Skeletal muscle tissue (tissue), 5 donors: Measurements from ENCODE around the gene TDRD9. TPM values are rescaled to one million over a fixed set of nuclear protein-coding genes. Genes with fewer than 3 reads are reported as not detected.

ENCODE experiments used
- H3K27ac ChIP-seq: one replicate; pipeline ENCODE4 v1.7.0; 2013; ENCODE audit warnings: mild to moderate bottlenecking, low read depth, low read length, inconsistent platforms
- H3K27me3 ChIP-seq, 3 donors: one replicate each; pipeline ENCODE4 v1.7.0; 2013; ENCODE audit warnings: low read length in 3 of 3; ENCODE audit not compliant: control insufficient read depth in 3 of 3, insufficient read depth in 3 of 3
- H3K36me3 ChIP-seq, 3 donors: one replicate each; pipeline ENCODE4 v1.7.0; 2013; ENCODE audit warnings: low read length in 3 of 3; ENCODE audit not compliant: control insufficient read depth in 3 of 3, insufficient read depth in 3 of 3
- H3K4me1 ChIP-seq, 3 donors: one replicate each; pipeline ENCODE4 v1.7.0; 2013; ENCODE audit warnings: low read length in 3 of 3, mild to moderate bottlenecking in 3 of 3; ENCODE audit not compliant: control insufficient read depth in 3 of 3, insufficient read depth in 3 of 3
- H3K4me3 ChIP-seq, 3 donors: one replicate each; pipeline ENCODE4 v1.7.0; 2013; ENCODE audit warnings: low read length in 3 of 3
- H3K9ac ChIP-seq, 3 donors: one replicate each; pipeline ENCODE4 v1.7.0; 2013; ENCODE audit warnings: low read length in 3 of 3, mild to moderate bottlenecking in 3 of 3, moderate library complexity in 2 of 3, low read depth in 1 of 3
- H3K9me3 ChIP-seq, 3 donors: one replicate each; pipeline ENCODE4 v1.7.0; 2013; ENCODE audit warnings: low read length in 3 of 3; ENCODE audit not compliant: control insufficient read depth in 3 of 3
- small RNA-seq: library from RNA; depleted of rRNA; stranded (forward); fragments of <200 nt; gene quantifications from one replicate; pipeline ENCODE3, GENCODE V24; 2014
- total RNA-seq: library from RNA; depleted of rRNA; stranded (reverse); fragments of >200 nt; gene quantifications from one replicate; pipeline ENCODE4 v1.2.3, GENCODE V29; 2014
- donor health status: Osteomylitis.

Gene TDRD9
- total RNA-seq, 1 donor from 2014 or later, result 0.52 TPM

- H3K27ac ChIP-seq, result no peak overlapping the region
- peaks cover 14 to 33% (median 23%) of the 10 kb centered on the region in 3 donors for H3K27me3 ChIP-seq
- H3K4me3 ChIP-seq, result no peak overlapping the region
- H3K36me3 ChIP-seq, result no peaks in the 10 kb centered on the region
- no peak overlapping the region for H3K9ac ChIP-seq
- H3K9me3 ChIP-seq, result no peaks in the 10 kb centered on the region
- no peaks in the 10 kb centered on the region for H3K4me1 ChIP-seq
Observed at GRCh38 chr14:104098272-104099095, 170.2 kb downstream of the TDRD9 start.

- H3K27ac ChIP-seq, result no peak overlapping the region
- no peak overlapping the region for H3K4me3 ChIP-seq
- H3K27me3 ChIP-seq, result peaks cover 9 to 28% (median 17%) of the 10 kb centered on the region in 3 donors
- no peaks in the 10 kb centered on the region for H3K36me3 ChIP-seq
- no peak overlapping the region for H3K9ac ChIP-seq
- H3K4me1 ChIP-seq, result no peaks in the 10 kb centered on the region
- no peaks in the 10 kb centered on the region for H3K9me3 ChIP-seq
Observed at GRCh38 chr14:104099096-104100041, 171.1 kb downstream of the TDRD9 start.

- H3K4me3 ChIP-seq, result no peak overlapping the region
- H3K36me3 ChIP-seq, result no peaks in the 10 kb centered on the region
- no peak overlapping the region for H3K27ac ChIP-seq
- no peaks in the 10 kb centered on the region for H3K4me1 ChIP-seq
- no peaks in the 10 kb centered on the region for H3K9me3 ChIP-seq
- H3K9ac ChIP-seq, result no peak overlapping the region
- peaks cover 4 to 20% (median 6%) of the 10 kb centered on the region in 3 donors for H3K27me3 ChIP-seq
Observed at GRCh38 chr14:104100171-104101085, 172.2 kb downstream of the TDRD9 start.

- Histone ChIP-seq H3K9ac (no peak overlapping the region), H3K4me3 (no peak overlapping the region), H3K4me1 (no peaks in the 10 kb centered on the region), H3K9me3 (no peaks in the 10 kb centered on the region), H3K27me3 (peaks cover 4 to 14% (median 8%) of the 10 kb centered on the region in 3 donors), H3K27ac (no peak overlapping the region), H3K36me3 (no peaks in the 10 kb centered on the region)
Observed at GRCh38 chr14:104101086-104101621, 172.9 kb downstream of the TDRD9 start.

- no peaks in the 10 kb centered on the region for H3K36me3 ChIP-seq
Observed at GRCh38 chr14:104101651-104102281, 173.5 kb downstream of the TDRD9 start.

More at GRCh38 chr14:104101651-104102281, 173.5 kb downstream of the TDRD9 start:
- Histone ChIP-seq H3K27me3 (peaks cover 0 to 8% (median 5%) of the 10 kb centered on the region in 3 donors), H3K4me3 (no peak overlapping the region), H3K27ac (no peak overlapping the region), H3K9ac (no peak overlapping the region), H3K9me3 (no peaks in the 10 kb centered on the region), H3K4me1 (no peaks in the 10 kb centered on the region)

Small RNA genes lying within 50 kb of the gene (small RNA-seq; reads per million reads assigned to genes)
- not detected for gene RN7SL634P

Other genes with a start within 250 kb of the TDRD9 start
- 2.1 TPM for gene XRCC3, start 213.0 kb upstream of the TDRD9 start, total RNA-seq
- 31.3 TPM for gene ZFYVE21, start 212.6 kb upstream of the TDRD9 start, total RNA-seq
- 4.7 TPM for gene PPP1R13B, start 80.9 kb upstream of the TDRD9 start, total RNA-seq
- not detected for gene RD3L, start 14.1 kb downstream of the TDRD9 start, total RNA-seq
- gene ASPG, start 157.2 kb downstream of the TDRD9 start, total RNA-seq, result 0.52 TPM
- gene KIF26A, start 210.1 kb downstream of the TDRD9 start, total RNA-seq, result 6.3 TPM